GM12801 (cell line): ENCODE measurements around the gene SOBP.

Experiments
- CTCF ChIP-seq: IDR thresholded peaks from one replicate; pipeline ENCODE4 v1.5.1; 2011; ENCODE audit warnings: control low read depth; ENCODE audit not compliant: insufficient read length; ENCODE audit errors: extremely low read depth

SOBP gene

GRCh38 chr6:107641500-107641941 lies 151.6 kb downstream of the SOBP start:
- TF ChIP-seq CTCF, result no peak

GRCh38 chr6:107642095-107642860 lies 152.4 kb downstream of the SOBP start:
- TF ChIP-seq CTCF, result no peak

- no peak for TF ChIP-seq CTCF
Measured at GRCh38 chr6:107642861-107643328, 153.0 kb downstream of the SOBP start.

- no peak for TF ChIP-seq CTCF
Measured at GRCh38 chr6:107644513-107644912, 154.6 kb downstream of the SOBP start.

- TF ChIP-seq CTCF, result no peak
Measured at GRCh38 chr6:107645740-107646139, 155.8 kb downstream of the SOBP start.

GRCh38 chr6:107646176-107646575 lies 156.3 kb downstream of the SOBP start:
- TF ChIP-seq CTCF, result no peak

- TF ChIP-seq CTCF, result no peak
Measured at GRCh38 chr6:107646776-107647438, 157.0 kb downstream of the SOBP start.
